ENCODE results near the gene SPATA13. TPM values are rescaled to one million over a fixed set of nuclear protein-coding genes. Genes with fewer than 3 reads are reported as not detected.
A peak's percentile ranks its signal among the peaks of the same experiment; 100 is the strongest.
"Not testable (repeated sequence)": the region's sequence is repeated elsewhere in the genome, so short reads cannot be mapped to it uniquely, and the experiment has no call there.

SPATA13 gene
- total and polyA plus RNA-seq, 10 donors, result 12.0 to 185 (median 125) TPM

GRCh38 chr13:24323739-24324075, 163.2 kb downstream of the SPATA13 start:
- TF ChIP-seq, protein P1, sequence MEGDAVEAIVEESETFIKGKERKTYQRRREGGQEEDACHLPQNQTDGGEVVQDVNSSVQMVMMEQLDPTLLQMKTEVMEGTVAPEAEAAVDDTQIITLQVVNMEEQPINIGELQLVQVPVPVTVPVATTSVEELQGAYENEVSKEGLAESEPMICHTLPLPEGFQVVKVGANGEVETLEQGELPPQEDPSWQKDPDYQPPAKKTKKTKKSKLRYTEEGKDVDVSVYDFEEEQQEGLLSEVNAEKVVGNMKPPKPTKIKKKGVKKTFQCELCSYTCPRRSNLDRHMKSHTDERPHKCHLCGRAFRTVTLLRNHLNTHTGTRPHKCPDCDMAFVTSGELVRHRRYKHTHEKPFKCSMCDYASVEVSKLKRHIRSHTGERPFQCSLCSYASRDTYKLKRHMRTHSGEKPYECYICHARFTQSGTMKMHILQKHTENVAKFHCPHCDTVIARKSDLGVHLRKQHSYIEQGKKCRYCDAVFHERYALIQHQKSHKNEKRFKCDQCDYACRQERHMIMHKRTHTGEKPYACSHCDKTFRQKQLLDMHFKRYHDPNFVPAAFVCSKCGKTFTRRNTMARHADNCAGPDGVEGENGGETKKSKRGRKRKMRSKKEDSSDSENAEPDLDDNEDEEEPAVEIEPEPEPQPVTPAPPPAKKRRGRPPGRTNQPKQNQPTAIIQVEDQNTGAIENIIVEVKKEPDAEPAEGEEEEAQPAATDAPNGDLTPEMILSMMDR (IDR thresholded peaks at IDR 0.05 in 8 of 11, conservative IDR thresholded peaks at IDR 0.05 in 3 of 11), result no peak
- TF ChIP-seq POLR2A (IDR thresholded peaks at IDR 0.05) (no peak), POLR2AphosphoS5 (IDR thresholded peaks at IDR 0.05) (no peak)
- intact Hi-C loops (cut with DNase I; ENCODE audit: low total_unique reads), result no loop called here

GRCh38 chr13:24327598-24327997, 167.1 kb downstream of the SPATA13 start:
- WGBS, 5 donors, result 78 to 92% (median 79%) methylated on average over 23 of the region's 23 CpGs
- Histone ChIP-seq H3K27me3 (replicated peaks in 1 of 7) (peaks cover 0 to 26% (median 3%) of the 10 kb centered on the region in 7 donors), H3K4me3 (peak overlapping the region in 1 of 8 donors; percentile 19)
- DNase-seq; intact Hi-C loops (cut with DNase I; ENCODE audit: low total_unique reads); H3K4me1 ChIP-seq; H3K36me3 ChIP-seq; H3K27ac ChIP-seq; H3K9me3 ChIP-seq: not testable (repeated sequence)

More at GRCh38 chr13:24323739-24324075, 163.2 kb downstream of the SPATA13 start:
- no peaks in the 10 kb centered on the region for H3K9me3 ChIP-seq
- DNase-seq, result no peak
- 61 to 74% (median 71%) methylated on average over 5 of the region's 5 CpGs for WGBS, 5 donors
- H3K4me3 ChIP-seq, result no peak overlapping the region
- H3K4me1 ChIP-seq, result peaks cover 0 to 4% (median 0%) of the 10 kb centered on the region in 6 donors
- H3K36me3 ChIP-seq, result no peaks in the 10 kb centered on the region
- peaks cover 0 to 22% (median 3%) of the 10 kb centered on the region in 7 donors for H3K27me3 ChIP-seq (replicated peaks in 1 of 7)
- H3K27ac ChIP-seq, result peak overlapping the region in 1 of 8 donors; percentile 26

DNA sequence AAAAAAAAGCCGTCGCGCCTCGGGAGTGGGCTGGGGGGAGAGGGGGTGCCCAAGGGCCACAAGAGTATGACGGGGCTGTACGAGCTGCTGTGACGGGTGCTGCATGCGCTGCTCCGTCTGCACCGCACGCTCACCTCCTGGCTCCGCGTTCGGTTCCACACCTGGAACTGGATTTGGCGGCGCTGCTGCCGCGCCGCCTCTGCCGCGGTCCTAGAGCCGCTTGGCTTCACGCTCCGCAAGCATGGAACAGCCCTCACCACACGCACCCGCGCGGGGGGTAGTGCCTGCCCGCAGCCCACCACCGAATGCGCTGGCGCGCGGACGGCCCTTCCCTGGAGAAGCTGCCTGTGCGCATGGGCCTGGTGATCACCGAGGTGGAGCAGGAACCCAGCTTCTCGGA, 167.6 kb downstream of the SPATA13 start:
- Histone ChIP-seq H3K4me1 (peaks cover 0 to 4% (median 0%) of the 10 kb centered on the region in 6 donors), H3K27ac (no peak overlapping the region), H3K4me3 (peak overlapping the region in 5 of 8 donors; percentile 15 to 51 (median 19)), H3K9me3 (no peaks in the 10 kb centered on the region), H3K36me3 (no peaks in the 10 kb centered on the region), H3K27me3 (replicated peaks in 1 of 7) (peaks cover 0 to 26% (median 3%) of the 10 kb centered on the region in 7 donors)
- intact Hi-C loops (cut with DNase I; ENCODE audit: low total_unique reads), result no loop called here
- no peak for DNase-seq
- 10 to 34% (median 14%) methylated on average over 24 to 38 of the region's 38 CpGs for WGBS, 5 donors
- TF ChIP-seq POLR2AphosphoS5 (IDR thresholded peaks at IDR 0.05) (no peak), POLR2A (IDR thresholded peaks at IDR 0.05) (no peak)
- TF ChIP-seq, protein P1 (IDR thresholded peaks at IDR 0.05 in 8 of 11, conservative IDR thresholded peaks at IDR 0.05 in 3 of 11), result no peak

DNA sequence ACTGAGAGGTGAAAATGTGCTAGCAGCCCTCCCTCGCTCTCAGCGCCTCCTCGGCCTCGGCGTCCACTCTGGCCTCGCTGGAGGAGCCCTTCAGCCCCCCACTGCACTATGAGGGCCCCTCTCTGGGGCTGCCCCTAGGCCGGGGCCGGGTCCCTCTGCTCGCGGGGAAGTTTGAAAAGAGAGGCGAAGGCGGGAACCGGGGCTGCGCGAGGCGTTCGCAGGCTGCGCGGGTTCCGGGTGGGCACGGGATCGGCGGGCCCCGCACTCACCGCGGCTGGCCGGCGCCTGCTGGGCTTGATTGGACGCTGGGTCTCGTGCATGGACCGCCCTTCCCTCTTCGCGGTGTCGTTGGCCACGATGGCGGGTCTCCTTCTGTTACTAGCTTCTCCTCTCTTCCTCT, 178.2 kb downstream of the SPATA13 start:
- DNase-seq, result no peak
- no peak overlapping the region for H3K27ac ChIP-seq
- H3K4me3 ChIP-seq, result no peak overlapping the region
- no peaks in the 10 kb centered on the region for H3K36me3 ChIP-seq
- no peaks in the 10 kb centered on the region for H3K4me1 ChIP-seq
- intact Hi-C loops (cut with DNase I; ENCODE audit: low total_unique reads), result no loop called here
- TF ChIP-seq, protein P1 (IDR thresholded peaks at IDR 0.05 in 8 of 11, conservative IDR thresholded peaks at IDR 0.05 in 3 of 11), result no peak
- no peak for TF ChIP-seq POLR2AphosphoS5 (IDR thresholded peaks at IDR 0.05)
- peaks cover 0 to 11% (median 2%) of the 10 kb centered on the region in 8 donors for H3K9me3 ChIP-seq
- H3K27me3 ChIP-seq (replicated peaks in 1 of 7), result peaks cover 0 to 10% (median 0%) of the 10 kb centered on the region in 7 donors
- 93 to 97% (median 95%) methylated on average over 29 to 36 of the region's 36 CpGs for WGBS, 5 donors
